GM21786 (cell line): ENCODE measurements around the gene NHS.

ENCODE experiments used
- ATAC-seq: cut with Tn5 transposase; IDR thresholded peaks from one replicate; pipeline ENCODE4 v1.9.1; 2021; ENCODE audit not compliant: unreplicated experiment

The NHS gene

GRCh38 chrX:17581641-17582040 is 206.6 kb downstream of the NHS start:
- ATAC-seq = no peak

- no peak for ATAC-seq
Observed at GRCh38 chrX:17584248-17584681, 209.3 kb downstream of the NHS start.

GRCh38 chrX:17585006-17585405 is 210.0 kb downstream of the NHS start:
- ATAC-seq = no peak

- ATAC-seq = no peak
Observed at GRCh38 chrX:17587366-17587765, 212.4 kb downstream of the NHS start.

- ATAC-seq = no peak
Observed at GRCh38 chrX:17588303-17588702, 213.3 kb downstream of the NHS start.

DNA sequence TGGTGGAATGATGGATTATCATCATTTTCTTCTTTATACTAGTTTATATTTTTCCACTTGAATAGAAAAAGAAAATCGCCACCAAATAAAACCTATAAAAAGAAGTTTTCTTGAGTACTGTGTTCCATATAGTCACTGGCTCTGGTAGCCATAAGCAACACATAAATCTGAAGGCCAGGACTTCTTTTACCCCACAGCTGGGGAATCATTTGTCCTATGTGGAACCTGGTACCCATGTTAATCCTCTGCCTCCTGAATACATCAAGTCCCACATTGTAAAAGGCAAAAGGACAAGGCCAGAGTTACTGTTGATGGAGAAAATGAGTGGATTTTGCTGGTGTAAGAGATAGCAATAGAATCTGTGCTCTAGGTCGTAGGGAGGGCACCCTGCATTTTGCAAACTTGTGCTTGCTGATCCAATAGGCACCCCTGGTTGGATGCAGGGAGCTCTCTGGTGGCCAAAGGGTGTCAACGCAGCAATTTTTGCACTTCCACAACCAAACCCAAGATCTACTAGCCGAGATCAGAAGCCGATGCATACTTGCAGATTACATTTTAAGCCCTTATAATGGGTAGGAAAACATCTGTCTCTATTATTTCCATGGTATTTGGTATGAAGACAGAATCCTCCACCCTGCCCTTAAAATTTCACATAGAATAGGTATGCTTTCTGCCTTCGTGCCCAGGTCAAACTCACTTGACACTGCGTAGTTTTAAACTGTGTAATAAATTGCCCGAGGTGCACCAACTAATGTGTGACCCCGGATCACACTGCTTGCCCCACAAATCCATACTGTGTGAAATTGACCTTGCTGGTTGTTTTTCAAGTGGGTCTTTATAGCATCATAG is 216.1 kb downstream of the NHS start:
- ATAC-seq = peak; percentile 60

- ATAC-seq = no peak
Observed at GRCh38 chrX:17591741-17592110, 216.7 kb downstream of the NHS start.

DNA sequence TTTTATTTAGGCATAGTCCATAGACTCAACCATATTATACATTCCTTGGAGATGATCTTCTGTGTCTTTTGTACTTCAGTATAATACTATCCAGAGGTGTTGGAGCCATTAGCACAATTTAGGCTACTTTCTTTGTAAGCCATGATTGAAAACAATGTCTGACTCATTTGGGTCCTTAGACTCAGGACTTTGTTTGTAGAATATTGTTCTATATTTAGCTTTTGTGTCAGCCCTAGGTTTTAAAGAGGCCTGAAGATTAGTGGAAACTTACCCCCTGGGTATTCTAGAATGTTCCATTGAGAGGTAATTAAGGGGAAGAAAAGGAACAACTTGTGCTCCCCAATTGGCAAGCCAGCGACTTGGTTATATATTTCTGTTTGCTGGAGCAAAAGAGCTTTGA is 217.1 kb downstream of the NHS start:
- no peak for ATAC-seq

DNA sequence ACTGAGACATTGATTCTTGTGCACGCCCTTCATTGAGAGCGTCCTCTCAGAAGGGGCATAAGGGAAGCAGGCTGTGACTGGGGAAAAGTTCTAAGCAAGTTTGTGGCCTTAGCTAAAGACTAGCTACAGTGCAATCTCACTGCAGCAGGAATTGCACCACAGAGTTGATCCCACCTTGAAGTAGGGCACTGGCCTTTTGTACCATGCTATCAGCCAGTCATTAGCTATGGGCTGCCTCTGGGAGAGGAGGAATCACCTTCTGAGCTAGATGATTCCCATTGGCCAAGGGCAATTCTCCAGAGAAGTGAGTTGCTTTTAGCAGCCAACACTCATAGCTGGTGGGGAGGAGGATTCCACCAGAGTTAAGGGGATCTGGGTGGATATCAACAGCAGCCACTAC is 219.7 kb downstream of the NHS start:
- no peak for ATAC-seq

DNA sequence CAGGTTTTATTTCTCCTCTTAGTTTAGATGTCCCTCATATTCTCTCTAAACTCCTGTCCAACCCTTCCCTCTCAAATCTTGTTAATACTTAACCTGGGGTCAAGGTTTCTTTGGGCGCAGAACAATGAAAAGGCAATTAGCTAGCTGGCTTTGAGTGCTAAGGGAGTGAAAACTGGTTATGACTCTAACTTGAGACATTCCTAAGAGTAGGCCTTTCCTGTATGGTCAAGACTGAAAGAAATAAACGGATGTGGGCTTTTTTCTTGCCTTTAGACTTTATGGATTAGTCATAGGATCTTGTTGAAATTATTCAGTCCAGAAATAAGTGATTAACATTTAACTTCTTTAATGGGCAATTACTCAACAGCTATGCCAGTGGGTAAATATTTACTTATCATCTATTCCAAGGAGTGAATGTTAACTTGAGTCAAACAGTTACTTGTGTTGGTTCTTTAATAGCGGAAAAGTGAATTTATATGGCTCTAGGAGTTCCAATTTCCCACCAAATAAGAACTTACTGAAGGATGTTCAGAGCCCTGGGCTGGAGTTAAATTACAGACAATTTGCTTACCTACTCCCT is 220.5 kb downstream of the NHS start:
- no peak for ATAC-seq

GRCh38 chrX:17596061-17596460 is 221.1 kb downstream of the NHS start:
- no peak for ATAC-seq

- no peak for ATAC-seq
Observed at GRCh38 chrX:17596546-17597205, 221.7 kb downstream of the NHS start.

- no peak for ATAC-seq
Observed at GRCh38 chrX:17597327-17597726, 222.3 kb downstream of the NHS start.

DNA sequence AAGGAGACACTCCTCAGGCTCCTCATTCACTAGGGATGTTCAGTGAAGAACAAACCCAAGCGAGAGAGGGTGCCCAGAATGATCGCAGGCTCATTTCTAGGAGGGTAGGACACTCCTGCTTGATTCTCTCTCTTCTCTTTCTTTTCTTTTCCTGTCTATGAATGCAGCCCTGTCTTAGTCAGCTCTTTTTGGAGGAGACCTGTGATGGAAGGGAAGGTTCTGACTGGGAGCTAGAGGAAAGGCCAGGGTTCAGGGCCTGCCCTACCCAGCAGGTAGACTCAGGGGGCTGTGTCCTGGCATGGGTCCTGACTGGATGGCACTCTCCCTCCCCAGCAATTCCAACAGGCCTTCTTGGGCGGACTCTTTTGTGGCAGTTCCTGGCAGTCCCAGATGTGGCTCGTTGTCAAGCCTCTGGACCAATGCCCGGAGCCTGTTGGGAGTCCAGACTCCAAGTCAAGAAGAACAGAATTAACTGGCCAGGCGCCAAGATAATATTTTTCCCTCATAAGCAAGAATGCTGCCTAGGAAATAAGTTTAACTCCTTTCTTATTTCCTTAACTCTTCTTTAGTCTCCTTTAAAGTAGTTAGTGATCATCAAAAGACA is 222.9 kb downstream of the NHS start:
- ATAC-seq = no peak

DNA sequence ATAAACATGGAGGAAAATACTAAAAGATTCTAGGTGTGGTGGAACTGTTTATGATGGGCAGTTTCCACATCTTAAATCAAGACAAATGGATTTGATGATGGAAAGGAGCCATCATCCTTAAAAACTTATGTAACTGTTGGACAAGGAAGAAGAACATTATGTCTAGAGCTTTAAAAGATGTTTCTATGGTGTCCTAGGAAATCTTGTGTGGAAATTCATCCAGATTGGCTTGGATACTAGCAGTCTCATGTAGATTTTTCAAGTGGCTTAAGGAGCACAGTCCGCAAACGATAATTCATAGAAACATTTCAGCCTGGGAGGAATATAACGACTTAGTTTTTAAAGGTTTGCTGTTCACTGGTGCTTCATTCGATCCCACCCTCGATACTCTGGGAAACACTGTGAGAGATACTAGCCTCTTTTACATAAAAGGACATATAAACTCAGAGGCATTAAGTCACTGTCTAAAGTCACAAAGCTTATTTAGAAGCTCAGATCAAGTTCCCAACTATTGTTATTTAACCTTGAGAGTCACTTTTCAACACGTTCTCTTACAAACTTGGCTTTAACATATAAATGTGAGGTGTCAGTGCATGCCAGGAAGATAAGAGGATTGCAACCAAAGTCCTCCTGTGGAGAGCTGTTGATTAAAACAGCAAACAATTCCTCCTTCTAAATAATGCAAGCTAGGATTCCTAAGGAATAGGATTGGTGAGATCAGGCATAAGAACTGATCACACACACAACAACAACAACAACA is 226.6 kb downstream of the NHS start:
- no peak for ATAC-seq

DNA sequence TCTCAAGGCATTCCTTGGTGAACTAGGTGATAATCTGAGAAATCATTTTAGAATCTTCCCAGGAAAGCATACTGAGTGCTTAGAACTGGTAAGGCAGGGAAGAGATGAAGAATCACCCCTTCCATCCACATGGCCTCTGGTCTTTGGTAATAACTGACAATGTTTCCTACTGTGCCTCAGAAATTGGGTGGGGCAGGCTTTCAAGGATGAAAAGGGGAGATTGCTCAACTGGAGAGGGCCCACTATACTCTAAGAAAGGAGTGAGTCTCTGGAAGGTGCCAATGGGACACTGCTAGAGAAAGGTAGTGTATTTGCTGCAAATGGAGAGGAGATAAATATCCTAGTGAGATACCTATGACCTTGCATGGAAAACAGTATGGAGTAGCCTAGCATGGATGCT is 227.2 kb downstream of the NHS start:
- ATAC-seq = no peak

DNA sequence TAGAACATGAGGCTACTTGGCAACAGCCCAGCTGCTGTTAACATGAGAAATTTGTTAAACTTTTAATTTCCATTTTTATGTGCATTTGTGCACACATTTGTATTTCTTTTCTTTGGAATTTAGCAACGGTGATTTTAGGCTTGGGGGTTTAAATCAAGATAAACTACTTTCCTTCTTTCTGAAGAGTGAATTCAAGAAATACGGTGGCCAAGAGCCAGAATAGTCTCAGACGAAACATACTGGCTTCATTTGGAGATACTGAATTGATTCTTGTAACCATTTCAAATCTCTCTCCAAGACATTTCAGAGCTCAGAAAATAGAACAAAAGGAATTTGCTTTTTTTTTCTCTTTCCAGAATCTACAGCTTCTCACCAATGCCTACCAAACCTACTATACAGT is 228.2 kb downstream of the NHS start:
- no peak for ATAC-seq

DNA sequence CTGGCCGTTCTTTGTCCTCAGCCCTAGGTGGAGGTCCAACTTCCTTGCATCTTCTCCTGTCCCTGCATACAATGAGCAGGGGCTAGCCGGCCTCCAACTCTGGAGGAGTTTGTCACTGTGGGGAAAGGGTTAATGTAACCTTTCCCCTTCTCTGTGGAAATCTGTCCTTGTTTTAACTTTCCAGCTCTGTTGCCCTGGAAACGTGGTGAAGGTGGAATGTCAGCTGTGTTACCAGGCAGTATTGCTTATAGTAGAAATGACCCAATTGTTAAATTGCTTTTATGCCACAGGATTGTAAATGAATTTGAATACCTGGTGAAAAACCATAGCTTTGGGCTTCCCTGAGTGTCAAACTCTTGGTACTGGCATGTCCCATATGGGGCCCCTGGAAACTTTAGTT is 230.7 kb downstream of the NHS start:
- no peak for ATAC-seq

DNA sequence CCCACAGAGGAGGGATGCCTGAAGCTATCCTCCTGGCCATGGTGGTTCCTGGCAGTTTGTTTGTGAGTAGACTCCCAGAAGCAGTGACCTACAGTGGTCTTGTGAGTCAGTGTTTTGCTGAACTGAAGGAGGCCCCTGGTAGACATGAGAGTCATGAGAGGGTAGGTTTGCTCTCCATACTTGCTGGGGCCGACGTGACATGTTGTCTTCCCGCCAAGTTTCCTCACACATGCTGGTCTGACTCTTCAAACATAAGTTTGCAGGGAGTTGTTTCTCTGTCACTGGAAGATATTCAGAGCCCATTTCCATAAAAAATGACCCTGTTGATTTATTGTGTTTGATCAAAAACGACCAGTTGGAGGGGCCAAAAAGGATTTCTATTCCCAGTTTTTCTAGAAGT is 231.2 kb downstream of the NHS start:
- no peak for ATAC-seq

- no peak for ATAC-seq
Observed at GRCh38 chrX:17608888-17609287, 233.9 kb downstream of the NHS start.

DNA sequence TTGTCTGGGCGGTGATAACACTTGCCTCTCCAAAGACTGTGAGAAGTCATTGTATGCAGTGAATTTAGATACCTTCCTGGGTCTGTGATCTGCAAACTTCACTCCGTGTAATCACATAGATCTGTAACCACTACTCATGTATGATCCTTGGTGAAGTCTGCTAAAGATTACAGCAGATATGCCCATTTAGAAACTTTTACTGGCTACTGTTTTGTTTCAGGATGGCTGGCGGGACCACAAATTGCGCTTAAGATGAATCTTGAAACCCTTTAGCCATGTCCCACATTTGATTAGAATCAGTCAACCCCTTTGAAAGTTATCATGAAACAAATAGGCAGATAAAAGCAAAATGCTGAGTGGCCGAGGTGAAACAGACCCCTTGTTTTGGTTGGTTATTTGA is 235.8 kb downstream of the NHS start:
- no peak for ATAC-seq
